HepG2 (cell line): ENCODE measurements around the gene TPGS1. TPM values are rescaled to one million over a fixed set of nuclear protein-coding genes. Genes with fewer than 3 reads are reported as not detected.
A peak's percentile ranks its signal among the peaks of the same experiment; 100 is the strongest.

ENCODE experiments used
- BCL6 ChIP-seq: IDR thresholded peaks from 2 replicates; pipeline ENCODE4 v1.6.1; 2016; ENCODE audit warnings: missing genetic modification reagents, missing compliant biosample characterization
- CEBPB ChIP-seq: IDR thresholded peaks from 2 replicates; pipeline ENCODE4 v1.6.1; 2011; ENCODE audit warnings: low read depth, low read length, improper control_type of control experiment, borderline replicate concordance
- FOSL1 ChIP-seq: sonication (generic); formaldehyde crosslinking; IDR thresholded peaks from 2 replicates; pipeline ENCODE4 v1.9.0; 2021; ENCODE audit warnings: missing genetic modification reagents, borderline replicate concordance
- IRF9 ChIP-seq: sonication (generic); formaldehyde crosslinking; IDR thresholded peaks from 2 replicates; pipeline ENCODE4 v1.8.0; 2022; ENCODE audit warnings: missing genetic modification reagents, mild to moderate bottlenecking, borderline replicate concordance
- MAFG ChIP-seq: sonication (generic); formaldehyde crosslinking; IDR thresholded peaks from 2 replicates; pipeline ENCODE4 v1.5.1; 2020; ENCODE audit warnings: mild to moderate bottlenecking, missing genetic modification reagents
- MIXL1 ChIP-seq: IDR thresholded peaks from 2 replicates; pipeline ENCODE4 v1.6.1; 2016
- PCBP1 ChIP-seq: fragments of 200-400 bp; formaldehyde crosslinking; IDR thresholded peaks from 2 replicates; pipeline ENCODE4 v1.6.1; 2017; ENCODE audit warnings: mild to moderate bottlenecking, low read depth, low read length, borderline replicate concordance
- SMARCE1 ChIP-seq: fragments of 450-650 bp; IDR thresholded peaks from 2 replicates; pipeline ENCODE4 v1.6.1; 2017; ENCODE audit warnings: borderline replicate concordance
- ZBTB37 ChIP-seq: sonication (generic); formaldehyde crosslinking; IDR thresholded peaks from 2 replicates; pipeline ENCODE4 v1.4.0; 2020; ENCODE audit warnings: mild to moderate bottlenecking, missing genetic modification reagents
- ZBTB43 ChIP-seq: sonication (generic); formaldehyde crosslinking; conservative IDR thresholded peaks from 2 replicates; pipeline ENCODE4 v1.4.0; 2020; ENCODE audit warnings: missing genetic modification reagents
- ZBTB7B ChIP-seq: sonication (generic); formaldehyde crosslinking; IDR thresholded peaks from 2 replicates; pipeline ENCODE4 v1.4.0; 2020; ENCODE audit warnings: missing genetic modification reagents
- ZNF430 ChIP-seq: sonication (generic); formaldehyde crosslinking; IDR thresholded peaks from 2 replicates; pipeline ENCODE4 v1.9.0; 2021; ENCODE audit warnings: mild to moderate bottlenecking, missing genetic modification reagents
- ZNF558 ChIP-seq: sonication (generic); formaldehyde crosslinking; IDR thresholded peaks from 2 replicates; pipeline ENCODE4 v1.9.0; 2022; ENCODE audit warnings: mild to moderate bottlenecking, missing genetic modification reagents, borderline replicate concordance
- ZNF678 ChIP-seq: sonication (generic); formaldehyde crosslinking; IDR thresholded peaks from 2 replicates; pipeline ENCODE4 v1.4.0; 2020; ENCODE audit warnings: mild to moderate bottlenecking, missing genetic modification reagents
- ZNF761 ChIP-seq: sonication (generic); formaldehyde crosslinking; conservative IDR thresholded peaks from 2 replicates; pipeline ENCODE4 v1.4.0; 2020; ENCODE audit warnings: mild to moderate bottlenecking, missing genetic modification reagents
- polyA plus RNA-seq, 8 experiments: library from polyadenylated mRNA; depleted of rRNA in 3 of 8; stranded (reverse) in 7 of 8; unstranded in 1 of 8; fragments of >200 nt; fragmentation: Illumina TruSeq in 4 of 8; extraction: Trizol in 4 of 8; gene quantifications; 2 replicates each; pipeline versions ENCODE4 v1.2.1 to v1.2.3, GENCODE V29; 2011 to 2016; ENCODE audit warnings: low read depth in 4 of 8, missing spikeins in 1 of 8, mixed read lengths in 1 of 8; ENCODE audit not compliant: insufficient read depth in 1 of 8
- total RNA-seq, 5 experiments: library from RNA; depleted of rRNA; stranded (reverse); fragments of >200 nt; fragmentation: Illumina TruSeq; extraction: Trizol; gene quantifications; 2 replicates each; pipeline ENCODE4 v1.2.3, GENCODE V29; 2016; ENCODE audit warnings: low read depth in 1 of 5
- TF ChIP-seq, protein P1 (sequence below): sonication (generic); formaldehyde crosslinking; IDR thresholded peaks from 2 replicates; pipeline ENCODE4 v1.5.1; 2020; ENCODE audit warnings: missing genetic modification reagents, mild to moderate bottlenecking, borderline replicate concordance
- TF ChIP-seq, protein P2 (sequence below): sonication (generic); formaldehyde crosslinking; IDR thresholded peaks from 2 replicates; pipeline ENCODE4 v1.4.0; 2020; ENCODE audit warnings: missing genetic modification reagents
- TF ChIP-seq, protein P3 (sequence below): fragments of 450-650 bp; IDR thresholded peaks from 2 replicates; pipeline ENCODE4 v1.6.1; 2017; ENCODE audit warnings: mild to moderate bottlenecking
- TF ChIP-seq, protein P4 (sequence below): sonication (generic); formaldehyde crosslinking; IDR thresholded peaks from 2 replicates; pipeline ENCODE4 v1.4.0; 2020; ENCODE audit warnings: mild to moderate bottlenecking, missing genetic modification reagents

TPGS1 gene
- total and polyA plus RNA-seq, 2 of the 13 experiments (the other 11 are each of a cell fraction or from before 2014, with no cell fraction given): 1.1 to 6.2 TPM

DNA sequence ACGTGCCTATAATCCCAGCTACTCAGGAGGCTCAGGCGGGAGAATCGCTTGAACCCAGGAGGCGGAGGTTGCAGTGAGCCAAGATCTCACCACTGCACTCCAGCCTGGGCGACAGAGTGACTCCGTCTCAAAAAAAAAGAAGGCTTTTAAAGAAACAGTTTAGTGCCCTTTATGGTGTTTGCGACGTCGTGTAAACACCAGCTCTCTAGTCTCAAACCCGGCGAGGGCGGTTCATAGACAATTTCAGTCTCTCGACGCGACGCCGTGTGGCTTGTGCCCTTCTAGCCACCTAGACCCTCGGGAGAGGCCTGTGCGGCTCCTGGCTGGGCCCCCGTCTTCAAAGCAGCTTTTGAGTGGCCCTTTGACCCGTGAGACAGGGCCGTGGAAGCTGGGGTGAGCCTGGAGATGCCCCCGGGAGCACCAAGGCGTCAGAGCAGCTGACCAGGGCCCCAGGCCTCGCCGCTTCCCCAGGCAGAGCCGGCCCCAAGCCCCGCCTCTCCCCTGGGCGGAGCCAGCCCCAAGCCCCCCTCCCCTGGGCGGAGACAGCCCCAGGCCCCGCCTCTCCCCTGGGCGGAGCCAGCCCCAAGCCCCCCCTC lies 16.1 kb upstream of the TPGS1 start (continued):
- TF ChIP-seq ZBTB37 (CRISPR knock-in tag) (no peak), ZNF678 (no peak), PCBP1 (no peak), ZNF558 (no peak), ZBTB43 (no peak), ZNF761 (CRISPR knock-in tag) (no peak), SMARCE1 (no peak), MAFG (no peak), BCL6 (CRISPR knock-in tag) (no peak), IRF9 (CRISPR knock-in tag) (no peak), CEBPB (no peak), FOSL1 (CRISPR knock-in tag) (no peak), ZBTB7B (CRISPR knock-in tag) (no peak), ZNF430 (CRISPR knock-in tag) (0 out of 2 replicates have a peak, but pooled peaks have one; percentile 59), MIXL1 (0 out of 2 replicates have a peak, but pooled peaks have one; percentile 11)
- TF ChIP-seq, protein P1, sequence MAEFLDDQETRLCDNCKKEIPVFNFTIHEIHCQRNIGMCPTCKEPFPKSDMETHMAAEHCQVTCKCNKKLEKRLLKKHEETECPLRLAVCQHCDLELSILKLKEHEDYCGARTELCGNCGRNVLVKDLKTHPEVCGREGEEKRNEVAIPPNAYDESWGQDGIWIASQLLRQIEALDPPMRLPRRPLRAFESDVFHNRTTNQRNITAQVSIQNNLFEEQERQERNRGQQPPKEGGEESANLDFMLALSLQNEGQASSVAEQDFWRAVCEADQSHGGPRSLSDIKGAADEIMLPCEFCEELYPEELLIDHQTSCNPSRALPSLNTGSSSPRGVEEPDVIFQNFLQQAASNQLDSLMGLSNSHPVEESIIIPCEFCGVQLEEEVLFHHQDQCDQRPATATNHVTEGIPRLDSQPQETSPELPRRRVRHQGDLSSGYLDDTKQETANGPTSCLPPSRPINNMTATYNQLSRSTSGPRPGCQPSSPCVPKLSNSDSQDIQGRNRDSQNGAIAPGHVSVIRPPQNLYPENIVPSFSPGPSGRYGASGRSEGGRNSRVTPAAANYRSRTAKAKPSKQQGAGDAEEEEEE (CRISPR knock-in tag): no peak
- TF ChIP-seq, protein P2, sequence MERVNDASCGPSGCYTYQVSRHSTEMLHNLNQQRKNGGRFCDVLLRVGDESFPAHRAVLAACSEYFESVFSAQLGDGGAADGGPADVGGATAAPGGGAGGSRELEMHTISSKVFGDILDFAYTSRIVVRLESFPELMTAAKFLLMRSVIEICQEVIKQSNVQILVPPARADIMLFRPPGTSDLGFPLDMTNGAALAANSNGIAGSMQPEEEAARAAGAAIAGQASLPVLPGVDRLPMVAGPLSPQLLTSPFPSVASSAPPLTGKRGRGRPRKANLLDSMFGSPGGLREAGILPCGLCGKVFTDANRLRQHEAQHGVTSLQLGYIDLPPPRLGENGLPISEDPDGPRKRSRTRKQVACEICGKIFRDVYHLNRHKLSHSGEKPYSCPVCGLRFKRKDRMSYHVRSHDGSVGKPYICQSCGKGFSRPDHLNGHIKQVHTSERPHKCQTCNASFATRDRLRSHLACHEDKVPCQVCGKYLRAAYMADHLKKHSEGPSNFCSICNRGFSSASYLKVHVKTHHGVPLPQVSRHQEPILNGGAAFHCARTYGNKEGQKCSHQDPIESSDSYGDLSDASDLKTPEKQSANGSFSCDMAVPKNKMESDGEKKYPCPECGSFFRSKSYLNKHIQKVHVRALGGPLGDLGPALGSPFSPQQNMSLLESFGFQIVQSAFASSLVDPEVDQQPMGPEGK (CRISPR knock-in tag): peak; percentile 45
- TF ChIP-seq, protein P3, sequence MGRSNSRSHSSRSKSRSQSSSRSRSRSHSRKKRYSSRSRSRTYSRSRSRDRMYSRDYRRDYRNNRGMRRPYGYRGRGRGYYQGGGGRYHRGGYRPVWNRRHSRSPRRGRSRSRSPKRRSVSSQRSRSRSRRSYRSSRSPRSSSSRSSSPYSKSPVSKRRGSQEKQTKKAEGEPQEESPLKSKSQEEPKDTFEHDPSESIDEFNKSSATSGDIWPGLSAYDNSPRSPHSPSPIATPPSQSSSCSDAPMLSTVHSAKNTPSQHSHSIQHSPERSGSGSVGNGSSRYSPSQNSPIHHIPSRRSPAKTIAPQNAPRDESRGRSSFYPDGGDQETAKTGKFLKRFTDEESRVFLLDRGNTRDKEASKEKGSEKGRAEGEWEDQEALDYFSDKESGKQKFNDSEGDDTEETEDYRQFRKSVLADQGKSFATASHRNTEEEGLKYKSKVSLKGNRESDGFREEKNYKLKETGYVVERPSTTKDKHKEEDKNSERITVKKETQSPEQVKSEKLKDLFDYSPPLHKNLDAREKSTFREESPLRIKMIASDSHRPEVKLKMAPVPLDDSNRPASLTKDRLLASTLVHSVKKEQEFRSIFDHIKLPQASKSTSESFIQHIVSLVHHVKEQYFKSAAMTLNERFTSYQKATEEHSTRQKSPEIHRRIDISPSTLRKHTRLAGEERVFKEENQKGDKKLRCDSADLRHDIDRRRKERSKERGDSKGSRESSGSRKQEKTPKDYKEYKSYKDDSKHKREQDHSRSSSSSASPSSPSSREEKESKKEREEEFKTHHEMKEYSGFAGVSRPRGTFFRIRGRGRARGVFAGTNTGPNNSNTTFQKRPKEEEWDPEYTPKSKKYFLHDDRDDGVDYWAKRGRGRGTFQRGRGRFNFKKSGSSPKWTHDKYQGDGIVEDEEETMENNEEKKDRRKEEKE: no peak
- TF ChIP-seq, protein P4, sequence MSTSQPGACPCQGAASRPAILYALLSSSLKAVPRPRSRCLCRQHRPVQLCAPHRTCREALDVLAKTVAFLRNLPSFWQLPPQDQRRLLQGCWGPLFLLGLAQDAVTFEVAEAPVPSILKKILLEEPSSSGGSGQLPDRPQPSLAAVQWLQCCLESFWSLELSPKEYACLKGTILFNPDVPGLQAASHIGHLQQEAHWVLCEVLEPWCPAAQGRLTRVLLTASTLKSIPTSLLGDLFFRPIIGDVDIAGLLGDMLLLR: no peak
